Loucy (cell line): ENCODE data around the gene ASIC4.

Experiments
- H2AFZ ChIP-seq: fragments of 200-600 bp; sonication (generic); 2 replicates; pipeline ENCODE4 v1.6.0; 2016; ENCODE audit warnings: antibody characterized with exemption, mild to moderate bottlenecking, low read length, moderate library complexity
- H3F3A ChIP-seq: fragments of 200-600 bp; 2 replicates; pipeline ENCODE4 v1.6.0; 2016; ENCODE audit warnings: antibody characterized with exemption, low read depth, mild to moderate bottlenecking
- H3K27me3 ChIP-seq: fragments of 200-600 bp; sonication (generic); 2 replicates; pipeline ENCODE4 v1.6.1; 2014; ENCODE audit warnings: low read length, mild to moderate bottlenecking; ENCODE audit not compliant: insufficient read depth, poor library complexity, severe bottlenecking
- H3K36me3 ChIP-seq: fragments of 200-600 bp; sonication (generic); 2 replicates; pipeline ENCODE4 v1.6.1; 2016; ENCODE audit warnings: low read length; ENCODE audit not compliant: insufficient read depth
- H3K4me1 ChIP-seq: fragments of 200-600 bp; sonication (generic); 2 replicates; pipeline ENCODE4 v1.5.1; 2014; ENCODE audit warnings: low read length, mild to moderate bottlenecking; ENCODE audit not compliant: insufficient read depth, poor library complexity, severe bottlenecking
- H3K4me2 ChIP-seq: fragments of 200-600 bp; sonication (generic); 2 replicates; pipeline ENCODE4 v1.6.0; 2014; ENCODE audit warnings: antibody characterized with exemption, low read length, low read depth, mild to moderate bottlenecking; ENCODE audit not compliant: poor library complexity, severe bottlenecking
- H3K4me3 ChIP-seq: fragments of 200-600 bp; sonication (generic); 2 replicates; pipeline ENCODE4 v1.5.1; 2014; ENCODE audit warnings: low read length, mild to moderate bottlenecking, mixed read lengths; ENCODE audit not compliant: poor library complexity, severe bottlenecking
- H3K79me2 ChIP-seq: fragments of 200-600 bp; sonication (generic); 2 replicates; pipeline ENCODE4 v1.6.1; 2014; ENCODE audit warnings: low read length; ENCODE audit not compliant: insufficient read depth
- H3K9ac ChIP-seq: fragments of 200-600 bp; sonication (generic); 2 replicates; pipeline ENCODE4 v1.6.0; 2014; ENCODE audit warnings: mild to moderate bottlenecking, low read depth, low read length, moderate library complexity; ENCODE audit not compliant: poor library complexity, severe bottlenecking
- H3K9me2 ChIP-seq: fragments of 200-600 bp; sonication (generic); replicated peaks from 2 replicates; pipeline ENCODE4 v1.6.1; 2016; ENCODE audit warnings: low read depth, low read length, mixed read lengths
- H3K9me3 ChIP-seq: fragments of 200-600 bp; sonication (generic); 2 replicates; pipeline ENCODE4 v1.6.1; 2014; ENCODE audit warnings: mild to moderate bottlenecking, antibody characterized with exemption, low read length, low read depth; ENCODE audit not compliant: insufficient read depth
- H4K20me1 ChIP-seq: fragments of 200-600 bp; sonication (generic); 2 replicates; pipeline ENCODE4 v1.6.0; 2014; ENCODE audit warnings: antibody characterized with exemption, low read length, mild to moderate bottlenecking; ENCODE audit not compliant: insufficient read depth, poor library complexity, severe bottlenecking
- CTCF ChIP-seq: fragments of 200-600 bp; sonication (generic); conservative IDR thresholded peaks from 2 replicates; pipeline ENCODE4 v1.5.1; 2014; ENCODE audit warnings: mild to moderate bottlenecking, antibody characterized with exemption, low read length
- EZH2phosphoT487 ChIP-seq: fragments of 200-600 bp; IDR thresholded peaks from 2 replicates; pipeline ENCODE4 v1.6.1; 2018; ENCODE audit warnings: antibody characterized with exemption, mild to moderate bottlenecking, moderate library complexity, borderline replicate concordance

Gene ASIC4

DNA sequence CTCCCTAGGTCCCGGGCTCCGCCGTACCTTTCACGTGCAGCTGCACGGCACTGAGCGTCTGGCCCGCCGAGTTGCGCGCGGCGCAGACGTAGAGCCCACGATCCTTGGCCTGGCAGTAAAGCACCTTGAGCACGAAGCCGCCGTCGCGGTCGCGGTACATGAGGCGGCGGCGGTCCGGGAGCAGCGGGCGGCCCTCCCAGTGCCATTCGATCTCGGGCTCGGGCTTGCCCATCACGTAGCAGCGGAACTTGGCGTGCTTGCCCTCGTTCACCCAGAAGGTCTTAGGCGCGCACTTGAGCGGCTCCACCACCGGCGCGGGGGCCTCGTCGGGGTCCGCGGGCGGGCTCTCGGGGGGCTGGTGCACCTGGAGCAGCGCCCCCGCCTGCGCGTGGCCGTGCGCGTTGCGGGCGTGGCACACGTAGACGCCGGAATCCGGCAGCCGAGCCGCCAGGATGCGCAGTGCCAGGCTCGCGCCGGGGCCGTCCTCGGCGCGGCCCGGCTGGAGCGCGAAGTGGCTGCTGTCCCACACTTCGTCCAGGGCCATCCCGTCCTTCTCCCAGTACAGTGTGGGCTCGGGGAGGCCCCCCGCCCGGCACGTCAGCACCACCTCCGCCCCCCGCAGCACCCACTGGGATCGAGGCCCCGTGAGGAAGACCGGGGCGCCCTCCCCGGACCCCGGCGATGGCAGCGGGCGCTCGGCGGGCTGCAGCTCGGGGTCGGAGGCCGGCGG lies 56.1 kb downstream of the ASIC4 start:
- H4K20me1 ChIP-seq, result peaks cover 9% of the 10 kb centered on the region
- no peaks in the 10 kb centered on the region for H3K36me3 ChIP-seq
- no peaks in the 10 kb centered on the region for H3K9me2 ChIP-seq
- no peaks in the 10 kb centered on the region for H3F3A ChIP-seq
- peak overlapping the region; percentile 67 for H3K9ac ChIP-seq
- H3K27me3 ChIP-seq, result no peaks in the 10 kb centered on the region
- no peaks in the 10 kb centered on the region for H3K9me3 ChIP-seq
- peaks cover 5% of the 10 kb centered on the region; the same call in 1 of the 2 replicates for H3K79me2 ChIP-seq
- H2AFZ ChIP-seq, result peak overlapping the region; percentile 79; the same call in 1 of the 2 replicates
- TF ChIP-seq EZH2phosphoT487 (no peak), CTCF (no peak)
- H3K4me2 ChIP-seq, result peak overlapping the region; percentile 82
- peaks cover 16% of the 10 kb centered on the region for H3K4me1 ChIP-seq
- peak overlapping the region; percentile 90 for H3K4me3 ChIP-seq

DNA sequence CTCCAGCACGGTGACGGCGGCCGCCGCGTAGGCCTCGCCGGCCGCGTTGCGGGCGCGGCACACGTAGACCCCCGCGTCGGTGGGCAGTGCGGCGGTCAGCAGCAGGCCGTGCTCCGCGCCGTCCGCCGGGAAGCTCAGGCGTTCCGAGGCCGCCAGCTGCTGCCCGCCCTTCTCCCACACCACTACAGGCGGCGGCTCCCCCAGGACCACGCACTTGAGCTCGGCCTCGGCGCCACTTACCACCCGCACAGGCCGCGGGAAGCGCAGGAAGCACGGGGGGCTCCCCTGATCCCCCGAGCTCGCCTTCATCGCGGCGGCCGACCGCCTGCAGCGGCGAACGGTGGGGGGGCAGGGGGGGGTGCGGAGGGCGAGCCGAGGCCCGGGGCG lies 56.6 kb downstream of the ASIC4 start:
- Histone ChIP-seq H2AFZ (peak overlapping the region; percentile 79; the same call in 1 of the 2 replicates), H3F3A (no peaks in the 10 kb centered on the region), H3K4me2 (peak overlapping the region; percentile 82), H3K4me3 (peak overlapping the region; percentile 90), H4K20me1 (peaks cover 9% of the 10 kb centered on the region), H3K9me2 (no peaks in the 10 kb centered on the region), H3K9ac (peak overlapping the region; percentile 67), H3K4me1 (peaks cover 16% of the 10 kb centered on the region), H3K79me2 (peaks cover 5% of the 10 kb centered on the region; the same call in 1 of the 2 replicates), H3K36me3 (no peaks in the 10 kb centered on the region), H3K9me3 (no peaks in the 10 kb centered on the region), H3K27me3 (no peaks in the 10 kb centered on the region)
- no peak for TF ChIP-seq CTCF
- TF ChIP-seq EZH2phosphoT487, result no peak

DNA sequence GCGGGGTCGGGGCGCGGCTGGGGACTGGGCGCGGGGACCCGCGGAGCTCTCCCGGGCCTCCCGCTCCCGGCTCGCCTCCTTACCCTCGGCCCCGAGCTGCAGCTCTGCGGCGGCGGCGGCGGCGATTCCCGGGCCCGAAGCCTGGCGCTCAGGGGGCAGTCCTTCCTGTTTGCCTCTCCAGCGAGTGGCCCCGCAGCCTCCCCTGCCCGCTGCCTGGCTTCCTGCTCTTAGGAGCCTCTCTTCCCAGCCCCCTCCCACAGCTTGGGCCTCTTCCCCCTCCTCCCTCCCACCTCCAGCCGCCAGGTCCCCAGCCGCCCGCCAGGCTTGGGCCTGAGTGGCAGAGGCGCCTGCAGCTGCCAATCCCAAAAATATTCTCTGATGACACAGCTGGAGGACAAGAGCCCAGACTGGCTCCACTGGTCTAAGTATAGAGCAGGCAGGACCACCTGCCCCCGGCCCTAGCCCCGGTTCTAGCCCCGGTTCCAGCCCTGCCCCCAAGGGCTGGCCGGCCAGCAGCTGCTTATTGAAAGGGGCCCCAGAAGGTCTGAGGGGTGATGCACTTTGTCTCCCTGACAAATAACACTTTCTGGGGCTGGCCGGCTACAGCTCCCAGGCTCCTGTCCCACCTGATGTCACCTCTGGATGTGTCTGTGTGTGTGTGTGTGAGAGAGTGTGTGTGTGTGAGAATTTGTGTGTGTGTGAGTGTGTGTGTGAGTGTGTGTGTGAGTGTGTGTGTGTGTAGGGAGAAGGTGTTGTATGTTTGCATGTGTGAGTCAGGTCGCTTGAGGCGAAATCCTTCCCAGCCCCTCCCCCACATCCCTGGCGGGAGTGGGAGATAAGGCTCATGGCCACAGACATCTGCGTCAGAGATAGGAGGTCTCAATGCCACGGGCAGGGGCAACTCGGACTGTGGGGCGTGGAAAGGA lies 57.3 kb downstream of the ASIC4 start, which contains the start of gene OBSL1:
Gene OBSL1 (minus strand): TSS at position 229 of the 926 bp plus-strand sequence. CDS start 307 bp downstream, outside the sequence.
- H3K4me1 ChIP-seq, result peaks cover 16% of the 10 kb centered on the region
- no peaks in the 10 kb centered on the region for H3K9me2 ChIP-seq
- TF ChIP-seq CTCF (no peak), EZH2phosphoT487 (no peak)
- no peaks in the 10 kb centered on the region for H3K36me3 ChIP-seq
- peak within 1 kb of the TSS; percentile 82 for H3K4me2 ChIP-seq
- peaks cover 9% of the 10 kb centered on the region for H4K20me1 ChIP-seq
- no peaks in the 10 kb centered on the region for H3K9me3 ChIP-seq
- H3K9ac ChIP-seq, result peak within 1 kb of the TSS; percentile 67
- H3K4me3 ChIP-seq, result peak within 1 kb of the TSS; percentile 90
- H3K79me2 ChIP-seq, result peaks cover 5% of the 10 kb centered on the region; the same call in 1 of the 2 replicates
- peak within 1 kb of the TSS; percentile 79 for H2AFZ ChIP-seq
- H3K27me3 ChIP-seq, result no peaks in the 10 kb centered on the region
- no peaks in the 10 kb centered on the region for H3F3A ChIP-seq
